SK-N-SH (cell line): ENCODE results near the gene GOPC. TPM values are rescaled to one million over a fixed set of nuclear protein-coding genes. Genes with fewer than 3 reads are reported as not detected.

Source experiments
- CTCF ChIA-PET: fragments of 300-600, 350-600 bp; formaldehyde crosslinking; extraction: SDS; loops from one replicate; lab custom pipeline; 2021; lab: Yijun Ruan, JAX
- POLR2A ChIA-PET: fragments of 350-600 bp; sonication (Branson Sonifier 250); formaldehyde crosslinking; extraction: SDS; loops from one replicate; lab custom pipeline; 2020; ENCODE audit warnings: antibody characterized with exemption, inconsistent platforms; lab: Yijun Ruan, JAX
- DNase-seq: peaks from one replicate; pipeline ENCODE4 v3.0.0; 2012
- H2AFZ ChIP-seq: fragments of 200-600 bp; sonication (generic); 2 replicates; pipeline ENCODE4 v1.8.1; 2016; ENCODE audit warnings: antibody characterized with exemption, mild to moderate bottlenecking, low read depth
- H3F3A ChIP-seq: fragments of 200-600 bp; sonication (generic); replicated peaks from 2 replicates; pipeline ENCODE3; 2016; ENCODE audit warnings: antibody characterized with exemption, mild to moderate bottlenecking; ENCODE audit not compliant: insufficient read depth
- H3K27ac ChIP-seq, 2 experiments: fragments of 200-500 bp in 1 of 2; fragments of 200-600 bp in 1 of 2; sonication (Bioruptor generic) in 1 of 2; sonication (generic), shearing (Covaris generic) in 1 of 2; 2 replicates each; pipeline versions ENCODE4 v1.5.1 to v1.6.1; 2014 to 2016; ENCODE audit warnings: low read depth in 2 of 2, inconsistent platforms in 1 of 2, low read length in 1 of 2, mild to moderate bottlenecking in 1 of 2, mixed read lengths in 1 of 2
- H3K27me3 ChIP-seq: fragments of 200-600 bp; sonication (generic), shearing (Covaris generic); 2 replicates; pipeline ENCODE4 v1.6.1; 2016; ENCODE audit warnings: mixed run types; ENCODE audit not compliant: insufficient read depth
- H3K36me3 ChIP-seq, 2 experiments: fragments of 200-500 bp in 1 of 2; fragments of 200-600 bp in 1 of 2; sonication (Bioruptor generic) in 1 of 2; sonication (generic) in 1 of 2; replicated peaks in 1 of 2; 2 replicates each; pipeline versions ENCODE3 to v1.5.1; 2014 to 2016; ENCODE audit warnings: low read length in 1 of 2, mild to moderate bottlenecking in 1 of 2; ENCODE audit not compliant: insufficient read depth in 2 of 2, control insufficient read depth in 1 of 2
- H3K4me1 ChIP-seq, 2 experiments: fragments of 200-500 bp in 1 of 2; fragments of 200-600 bp in 1 of 2; sonication (Bioruptor generic) in 1 of 2; sonication (generic), shearing (Covaris generic) in 1 of 2; 2 replicates each; pipeline versions ENCODE4 v1.5.1 to v1.6.1; 2014 to 2016; ENCODE audit warnings: low read depth in 1 of 2, low read length in 1 of 2, mixed run types in 1 of 2; ENCODE audit not compliant: insufficient read depth in 2 of 2, control insufficient read depth in 1 of 2
- H3K4me2 ChIP-seq: fragments of 200-600 bp; sonication (generic), shearing (Covaris generic); 2 replicates; pipeline ENCODE4 v1.6.1; 2017; ENCODE audit warnings: mixed run types
- H3K4me3 ChIP-seq, 2 experiments: fragments of 200-500 bp in 1 of 2; fragments of 200-600 bp in 1 of 2; sonication (Bioruptor generic) in 1 of 2; sonication (generic), shearing (Covaris generic) in 1 of 2; 2 replicates each; pipeline versions ENCODE4 v1.5.1 to v1.8.1; 2014 to 2016; ENCODE audit warnings: low read depth in 2 of 2, inconsistent platforms in 1 of 2, low read length in 1 of 2, mild to moderate bottlenecking in 1 of 2, mixed read lengths in 1 of 2, moderate library complexity in 1 of 2
- H3K79me2 ChIP-seq: fragments of 200-600 bp; sonication (generic); 2 replicates; pipeline ENCODE4 v1.8.1; 2017; ENCODE audit warnings: mild to moderate bottlenecking; ENCODE audit not compliant: insufficient read depth
- H3K9ac ChIP-seq: fragments of 200-600 bp; sonication (generic); 2 replicates; pipeline ENCODE4 v1.6.1; 2017; ENCODE audit warnings: mixed run types
- H3K9me2 ChIP-seq: fragments of 200-600 bp; sonication (generic); 2 replicates; pipeline ENCODE4 v1.6.1; 2017; ENCODE audit warnings: mixed run types
- H3K9me3 ChIP-seq: fragments of 200-600 bp; sonication (generic); 2 replicates; pipeline ENCODE4 v1.6.1; 2017; ENCODE audit warnings: mixed run types, mild to moderate bottlenecking, moderate library complexity
- H4K20me1 ChIP-seq: fragments of 200-600 bp; sonication (generic); 2 replicates; pipeline ENCODE4 v1.6.1; 2017; ENCODE audit warnings: mild to moderate bottlenecking, mixed run types; ENCODE audit not compliant: insufficient read depth
- ELF1 ChIP-seq: IDR thresholded peaks from 2 replicates; pipeline ENCODE4 v1.4.0; 2012
- FOXJ3 ChIP-seq: sonication (generic); formaldehyde crosslinking; IDR thresholded peaks from 2 replicates; pipeline ENCODE4 v1.5.1; 2020; ENCODE audit warnings: mild to moderate bottlenecking, missing genetic modification reagents
- GATA2 ChIP-seq: sonication (generic); formaldehyde crosslinking; IDR thresholded peaks from 2 replicates; pipeline ENCODE4 v1.5.0; 2020; ENCODE audit warnings: mild to moderate bottlenecking, missing genetic modification reagents
- NFIC ChIP-seq: IDR thresholded peaks from 2 replicates; pipeline ENCODE4 v1.4.0; 2012; ENCODE audit warnings: borderline replicate concordance
- POLR2AphosphoS5 ChIP-seq: IDR thresholded peaks from 2 replicates; pipeline ENCODE4 v1.6.1; 2012; ENCODE audit warnings: low read depth, low read length
- SMC3 ChIP-seq: IDR thresholded peaks from 2 replicates; pipeline ENCODE4 v1.6.1; 2012; ENCODE audit warnings: low read depth, low read length, improper control_type of control experiment
- TAF1 ChIP-seq: IDR thresholded peaks from 2 replicates; pipeline ENCODE4 v1.6.1; 2012; ENCODE audit warnings: low read depth, mild to moderate bottlenecking, low read length, moderate library complexity, borderline replicate concordance
- TCF12 ChIP-seq: IDR thresholded peaks from 2 replicates; pipeline ENCODE4 v1.4.0; 2012
- TEAD4 ChIP-seq: IDR thresholded peaks from 2 replicates; pipeline ENCODE4 v1.4.0; 2012; ENCODE audit warnings: mild to moderate bottlenecking, borderline replicate concordance; ENCODE audit not compliant: insufficient read depth
- WGBS: methylation state at CpG from one replicate; pipeline ENCODE4 v1.1.6; 2017; ENCODE audit warnings: low lambda C conversion rate; 5-methylcytosine and 5-hydroxymethylcytosine counted together
- polyA plus RNA-seq, 3 experiments: library from polyadenylated mRNA; depleted of rRNA; stranded (reverse); fragments of >200 nt; gene quantifications; 2 replicates each; pipeline ENCODE4 v1.2.3, GENCODE V29; 2012
- TF ChIP-seq, protein P1 (sequence below): IDR thresholded peaks from 2 replicates; pipeline ENCODE4 v1.4.0; 2012; ENCODE audit warnings: low read depth, borderline replicate concordance
- TF ChIP-seq, protein P2 (sequence below): fragments of 200-600 bp; sonication (generic); IDR thresholded peaks from 2 replicates; pipeline ENCODE4 v1.6.1; 2017; ENCODE audit warnings: antibody characterized with exemption, mild to moderate bottlenecking, moderate library complexity
- TF ChIP-seq, protein P3 (sequence below): IDR thresholded peaks from 2 replicates; pipeline ENCODE4 v1.4.0; 2012; ENCODE audit warnings: low read depth, borderline replicate concordance
- TF ChIP-seq, protein P4 (sequence below): IDR thresholded peaks from 2 replicates; pipeline ENCODE4; 2012
- TF ChIP-seq, protein P5 (sequence below): fragments of 150-350 bp; IDR thresholded peaks from 2 replicates; pipeline ENCODE4 v1.6.1; 2017; ENCODE audit warnings: antibody characterized with exemption, low read length, low read depth, borderline replicate concordance
- TF ChIP-seq, protein P6 (sequence below): IDR thresholded peaks from 2 replicates; pipeline ENCODE4 v1.4.0; 2012; ENCODE audit warnings: low read depth

Gene GOPC
- polyA plus RNA-seq, 1 of the 3 experiments (the other 2 are of a cell fraction) = 20.8 TPM

DNA sequence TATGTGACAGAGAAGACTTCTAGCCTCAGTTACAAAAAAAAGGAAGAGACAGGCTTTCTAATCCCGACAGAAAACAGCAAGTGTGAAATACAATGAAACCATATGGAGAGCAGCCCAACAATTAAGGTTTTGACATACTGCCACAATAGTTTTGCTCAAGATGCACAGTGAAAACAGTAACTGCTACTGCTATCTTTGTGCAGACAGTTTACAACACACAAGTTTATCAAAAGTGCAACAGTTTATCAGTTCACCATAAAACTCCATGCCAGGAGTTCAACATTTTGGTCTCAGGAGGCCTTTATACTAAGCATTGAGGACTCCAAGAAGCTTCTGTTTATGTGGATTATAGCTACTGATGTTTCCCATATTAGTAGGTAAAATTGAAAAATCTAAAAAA is 37.6 kb downstream of the GOPC start:
- 100% methylated on average over 1 of the region's 1 CpG for WGBS
- H3K4me2 ChIP-seq = no peak overlapping the region
- no peak overlapping the region for H3K4me3 ChIP-seq
- H2AFZ ChIP-seq = no peak overlapping the region
- H3K4me1 ChIP-seq = peaks cover 0 to 11% of the 10 kb centered on the region in 2 experiments; a peak in 1 of 4 replicates
- peaks cover 77 to 85% of the 10 kb centered on the region in 2 experiments for H3K36me3 ChIP-seq
- no peak for TF ChIP-seq ELF1
- TF ChIP-seq, protein P1, sequence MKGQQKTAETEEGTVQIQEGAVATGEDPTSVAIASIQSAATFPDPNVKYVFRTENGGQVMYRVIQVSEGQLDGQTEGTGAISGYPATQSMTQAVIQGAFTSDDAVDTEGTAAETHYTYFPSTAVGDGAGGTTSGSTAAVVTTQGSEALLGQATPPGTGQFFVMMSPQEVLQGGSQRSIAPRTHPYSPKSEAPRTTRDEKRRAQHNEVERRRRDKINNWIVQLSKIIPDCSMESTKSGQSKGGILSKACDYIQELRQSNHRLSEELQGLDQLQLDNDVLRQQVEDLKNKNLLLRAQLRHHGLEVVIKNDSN = no peak
- no peak for TF ChIP-seq TAF1
- TF ChIP-seq SMC3 = no peak
- TF ChIP-seq, protein P2, sequence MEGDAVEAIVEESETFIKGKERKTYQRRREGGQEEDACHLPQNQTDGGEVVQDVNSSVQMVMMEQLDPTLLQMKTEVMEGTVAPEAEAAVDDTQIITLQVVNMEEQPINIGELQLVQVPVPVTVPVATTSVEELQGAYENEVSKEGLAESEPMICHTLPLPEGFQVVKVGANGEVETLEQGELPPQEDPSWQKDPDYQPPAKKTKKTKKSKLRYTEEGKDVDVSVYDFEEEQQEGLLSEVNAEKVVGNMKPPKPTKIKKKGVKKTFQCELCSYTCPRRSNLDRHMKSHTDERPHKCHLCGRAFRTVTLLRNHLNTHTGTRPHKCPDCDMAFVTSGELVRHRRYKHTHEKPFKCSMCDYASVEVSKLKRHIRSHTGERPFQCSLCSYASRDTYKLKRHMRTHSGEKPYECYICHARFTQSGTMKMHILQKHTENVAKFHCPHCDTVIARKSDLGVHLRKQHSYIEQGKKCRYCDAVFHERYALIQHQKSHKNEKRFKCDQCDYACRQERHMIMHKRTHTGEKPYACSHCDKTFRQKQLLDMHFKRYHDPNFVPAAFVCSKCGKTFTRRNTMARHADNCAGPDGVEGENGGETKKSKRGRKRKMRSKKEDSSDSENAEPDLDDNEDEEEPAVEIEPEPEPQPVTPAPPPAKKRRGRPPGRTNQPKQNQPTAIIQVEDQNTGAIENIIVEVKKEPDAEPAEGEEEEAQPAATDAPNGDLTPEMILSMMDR = no peak
- TF ChIP-seq, protein P3, sequence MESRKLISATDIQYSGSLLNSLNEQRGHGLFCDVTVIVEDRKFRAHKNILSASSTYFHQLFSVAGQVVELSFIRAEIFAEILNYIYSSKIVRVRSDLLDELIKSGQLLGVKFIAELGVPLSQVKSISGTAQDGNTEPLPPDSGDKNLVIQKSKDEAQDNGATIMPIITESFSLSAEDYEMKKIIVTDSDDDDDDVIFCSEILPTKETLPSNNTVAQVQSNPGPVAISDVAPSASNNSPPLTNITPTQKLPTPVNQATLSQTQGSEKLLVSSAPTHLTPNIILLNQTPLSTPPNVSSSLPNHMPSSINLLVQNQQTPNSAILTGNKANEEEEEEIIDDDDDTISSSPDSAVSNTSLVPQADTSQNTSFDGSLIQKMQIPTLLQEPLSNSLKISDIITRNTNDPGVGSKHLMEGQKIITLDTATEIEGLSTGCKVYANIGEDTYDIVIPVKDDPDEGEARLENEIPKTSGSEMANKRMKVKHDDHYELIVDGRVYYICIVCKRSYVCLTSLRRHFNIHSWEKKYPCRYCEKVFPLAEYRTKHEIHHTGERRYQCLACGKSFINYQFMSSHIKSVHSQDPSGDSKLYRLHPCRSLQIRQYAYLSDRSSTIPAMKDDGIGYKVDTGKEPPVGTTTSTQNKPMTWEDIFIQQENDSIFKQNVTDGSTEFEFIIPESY = no peak
- no peak for TF ChIP-seq NFIC
- TF ChIP-seq, all 33 proteins: peak for 0
- no peaks in the 10 kb centered on the region for H3K27me3 ChIP-seq
- H3F3A ChIP-seq = peaks cover 27% of the 10 kb centered on the region
- H3K9ac ChIP-seq = no peak overlapping the region
- no peak overlapping the region; a peak in 1 of 4 replicates for H3K27ac ChIP-seq
- no peaks in the 10 kb centered on the region for H3K79me2 ChIP-seq
- H4K20me1 ChIP-seq = no peaks in the 10 kb centered on the region
- no peaks in the 10 kb centered on the region for H3K9me3 ChIP-seq
- ChIA-PET POLR2A (no interaction called here), CTCF (interaction anchor here (1.0 to 4.3 kb wide), 5 partner anchors 9 to 115 kb away, joined by 3 to 18 read pairs (median 6); partner anchors contain the start of gene GOPC)
- no peak for DNase-seq
- no peaks in the 10 kb centered on the region for H3K9me2 ChIP-seq

DNA sequence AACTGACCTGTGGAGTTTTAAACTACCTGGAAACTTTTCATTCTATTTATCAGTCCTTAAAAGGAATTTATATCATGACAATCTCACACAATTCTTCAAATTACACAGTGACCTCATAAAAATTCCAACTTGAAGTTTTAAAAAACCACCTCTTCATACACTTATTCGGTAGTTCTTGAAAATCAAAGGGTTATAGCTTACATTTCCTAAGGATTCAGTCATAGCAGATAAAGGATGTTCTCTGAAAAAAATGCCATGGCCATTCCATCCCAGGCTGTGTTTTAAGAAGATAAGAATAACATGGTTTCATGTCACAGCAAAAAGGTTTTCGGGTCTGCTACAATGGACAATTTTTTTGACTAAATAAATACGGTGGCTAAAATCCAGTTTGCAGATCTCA is 41.2 kb downstream of the GOPC start:
- H3K4me2 ChIP-seq = no peak overlapping the region
- CTCF ChIA-PET = interaction anchor here (10.1 kb wide), 1 partner anchor 110 kb away, joined by 78 read pairs; no protein-coding TSS in a partner anchor
- H3K4me1 ChIP-seq = peaks cover 0 to 11% of the 10 kb centered on the region in 2 experiments; a peak in 1 of 4 replicates
- no peaks in the 10 kb centered on the region for H3K79me2 ChIP-seq
- H3K9me2 ChIP-seq = no peaks in the 10 kb centered on the region
- no peaks in the 10 kb centered on the region for H3K27me3 ChIP-seq
- no peaks in the 10 kb centered on the region for H4K20me1 ChIP-seq
- no peak overlapping the region for H2AFZ ChIP-seq
- no peak overlapping the region for H3K4me3 ChIP-seq
- 92% methylated on average over 3 of the region's 3 CpGs for WGBS
- peak overlapping the region; percentile 5 to 6; a peak in 3 of 4 replicates for H3K27ac ChIP-seq
- H3K36me3 ChIP-seq = peaks cover 52 to 58% of the 10 kb centered on the region in 2 experiments
- H3K9me3 ChIP-seq = no peaks in the 10 kb centered on the region
- POLR2A ChIA-PET = no interaction called here
- peaks cover 27% of the 10 kb centered on the region for H3F3A ChIP-seq
- DNase-seq = no peak
- no peak overlapping the region for H3K9ac ChIP-seq
- TF ChIP-seq GATA2 (CRISPR knock-in tag) (no peak), TCF12 (no peak), FOXJ3 (CRISPR knock-in tag) (no peak), TEAD4 (no peak), POLR2AphosphoS5 (no peak), TAF1 (no peak)
- TF ChIP-seq, protein P4, sequence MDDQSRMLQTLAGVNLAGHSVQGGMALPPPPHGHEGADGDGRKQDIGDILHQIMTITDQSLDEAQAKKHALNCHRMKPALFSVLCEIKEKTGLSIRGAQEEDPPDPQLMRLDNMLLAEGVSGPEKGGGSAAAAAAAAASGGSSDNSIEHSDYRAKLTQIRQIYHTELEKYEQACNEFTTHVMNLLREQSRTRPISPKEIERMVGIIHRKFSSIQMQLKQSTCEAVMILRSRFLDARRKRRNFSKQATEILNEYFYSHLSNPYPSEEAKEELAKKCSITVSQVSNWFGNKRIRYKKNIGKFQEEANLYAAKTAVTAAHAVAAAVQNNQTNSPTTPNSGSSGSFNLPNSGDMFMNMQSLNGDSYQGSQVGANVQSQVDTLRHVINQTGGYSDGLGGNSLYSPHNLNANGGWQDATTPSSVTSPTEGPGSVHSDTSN = no peak
- TF ChIP-seq, protein P5, sequence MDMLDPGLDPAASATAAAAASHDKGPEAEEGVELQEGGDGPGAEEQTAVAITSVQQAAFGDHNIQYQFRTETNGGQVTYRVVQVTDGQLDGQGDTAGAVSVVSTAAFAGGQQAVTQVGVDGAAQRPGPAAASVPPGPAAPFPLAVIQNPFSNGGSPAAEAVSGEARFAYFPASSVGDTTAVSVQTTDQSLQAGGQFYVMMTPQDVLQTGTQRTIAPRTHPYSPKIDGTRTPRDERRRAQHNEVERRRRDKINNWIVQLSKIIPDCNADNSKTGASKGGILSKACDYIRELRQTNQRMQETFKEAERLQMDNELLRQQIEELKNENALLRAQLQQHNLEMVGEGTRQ = no peak
- TF ChIP-seq, protein P3 = no peak
- TF ChIP-seq, protein P6, sequence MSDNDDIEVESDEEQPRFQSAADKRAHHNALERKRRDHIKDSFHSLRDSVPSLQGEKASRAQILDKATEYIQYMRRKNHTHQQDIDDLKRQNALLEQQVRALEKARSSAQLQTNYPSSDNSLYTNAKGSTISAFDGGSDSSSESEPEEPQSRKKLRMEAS = no peak
